HG02884 (cell line): ENCODE data around the gene AOPEP.

Experiments
- ATAC-seq: cut with Tn5 transposase; IDR thresholded peaks from one replicate; pipeline ENCODE4 v1.9.1; 2021; ENCODE audit warnings: mild to moderate bottlenecking, moderate library complexity; ENCODE audit not compliant: unreplicated experiment

Gene AOPEP, protein sequence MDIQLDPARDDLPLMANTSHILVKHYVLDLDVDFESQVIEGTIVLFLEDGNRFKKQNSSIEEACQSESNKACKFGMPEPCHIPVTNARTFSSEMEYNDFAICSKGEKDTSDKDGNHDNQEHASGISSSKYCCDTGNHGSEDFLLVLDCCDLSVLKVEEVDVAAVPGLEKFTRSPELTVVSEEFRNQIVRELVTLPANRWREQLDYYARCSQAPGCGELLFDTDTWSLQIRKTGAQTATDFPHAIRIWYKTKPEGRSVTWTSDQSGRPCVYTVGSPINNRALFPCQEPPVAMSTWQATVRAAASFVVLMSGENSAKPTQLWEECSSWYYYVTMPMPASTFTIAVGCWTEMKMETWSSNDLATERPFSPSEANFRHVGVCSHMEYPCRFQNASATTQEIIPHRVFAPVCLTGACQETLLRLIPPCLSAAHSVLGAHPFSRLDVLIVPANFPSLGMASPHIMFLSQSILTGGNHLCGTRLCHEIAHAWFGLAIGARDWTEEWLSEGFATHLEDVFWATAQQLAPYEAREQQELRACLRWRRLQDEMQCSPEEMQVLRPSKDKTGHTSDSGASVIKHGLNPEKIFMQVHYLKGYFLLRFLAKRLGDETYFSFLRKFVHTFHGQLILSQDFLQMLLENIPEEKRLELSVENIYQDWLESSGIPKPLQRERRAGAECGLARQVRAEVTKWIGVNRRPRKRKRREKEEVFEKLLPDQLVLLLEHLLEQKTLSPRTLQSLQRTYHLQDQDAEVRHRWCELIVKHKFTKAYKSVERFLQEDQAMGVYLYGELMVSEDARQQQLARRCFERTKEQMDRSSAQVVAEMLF

GRCh38 chr9:94726495-94727191 lies at the start of gene AOPEP:
Gene AOPEP (plus strand): TSS chr9:94726699. CDS start chr9:94759784, 33,085 bp downstream.
- peak; percentile 96 for ATAC-seq

GRCh38 chr9:94677929-94678328 lies 48.6 kb upstream of the AOPEP start:
- no peak for ATAC-seq

DNA sequence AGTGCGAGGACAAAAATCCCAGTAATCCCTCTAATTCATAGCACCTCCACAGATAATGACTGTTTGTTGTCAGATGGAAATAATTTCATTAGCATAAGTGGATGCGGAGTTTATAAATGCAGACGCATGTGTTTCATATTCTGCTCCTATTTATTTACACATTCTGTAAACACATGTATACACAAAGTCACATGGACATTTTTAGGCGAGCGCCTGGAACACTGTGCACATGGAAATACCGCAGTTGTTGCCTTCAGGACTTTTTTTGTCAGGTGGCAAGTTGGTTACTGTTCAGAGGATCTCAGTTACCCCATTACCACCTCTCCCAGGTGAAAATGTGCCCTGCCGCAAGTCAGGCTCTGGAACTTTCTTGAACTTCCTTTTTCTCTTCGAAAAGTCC lies 46.9 kb upstream of the AOPEP start:
- no peak for ATAC-seq

- ATAC-seq: no peak
These were observed 46.5 kb upstream of the AOPEP start for GRCh38 chr9:94680020-94680419.

GRCh38 chr9:94680621-94681020 lies 45.9 kb upstream of the AOPEP start:
- no peak for ATAC-seq

GRCh38 chr9:94681508-94681907 lies 45.0 kb upstream of the AOPEP start:
- ATAC-seq: no peak

DNA sequence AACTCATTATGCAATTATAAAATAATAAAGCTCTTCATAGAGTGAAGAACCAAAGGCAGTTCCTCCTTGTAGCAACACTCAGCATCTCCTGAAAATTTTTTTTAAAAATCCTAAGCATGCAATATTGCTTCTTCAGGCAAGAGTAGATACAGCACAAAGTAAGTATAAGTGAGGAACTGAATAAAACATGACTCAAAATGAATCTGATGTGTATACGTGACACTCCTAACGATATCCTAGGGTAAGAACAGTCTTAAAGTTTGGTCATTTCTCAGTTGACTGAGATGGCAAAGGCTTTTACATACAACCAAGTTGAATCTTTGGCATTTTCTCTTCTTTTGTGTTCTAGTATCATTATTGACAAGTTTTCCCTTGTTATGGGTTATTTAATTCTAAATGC lies 41.1 kb upstream of the AOPEP start:
- no peak for ATAC-seq

DNA sequence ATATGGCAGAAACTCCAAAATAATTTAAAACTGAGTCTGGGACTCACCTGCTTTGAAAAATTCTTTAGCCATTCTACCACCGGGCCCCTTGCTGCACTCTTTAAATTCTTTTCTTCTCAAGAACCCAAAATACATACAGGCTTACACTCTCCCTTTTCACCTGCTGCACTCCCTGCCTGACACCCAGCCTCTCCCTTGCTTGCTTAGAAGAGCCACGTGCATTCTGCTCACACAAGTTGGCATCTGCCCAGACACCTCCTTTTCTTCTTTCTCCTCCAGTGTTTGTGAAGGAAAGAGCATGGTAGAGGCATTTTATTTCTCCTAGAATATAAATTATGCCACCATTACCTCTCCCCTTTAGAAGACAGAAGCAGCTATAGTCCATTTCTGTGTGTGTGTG lies 39.0 kb upstream of the AOPEP start:
- ATAC-seq: no peak

- no peak for ATAC-seq
These were observed 36.2 kb upstream of the AOPEP start for GRCh38 chr9:94690344-94690743.

DNA sequence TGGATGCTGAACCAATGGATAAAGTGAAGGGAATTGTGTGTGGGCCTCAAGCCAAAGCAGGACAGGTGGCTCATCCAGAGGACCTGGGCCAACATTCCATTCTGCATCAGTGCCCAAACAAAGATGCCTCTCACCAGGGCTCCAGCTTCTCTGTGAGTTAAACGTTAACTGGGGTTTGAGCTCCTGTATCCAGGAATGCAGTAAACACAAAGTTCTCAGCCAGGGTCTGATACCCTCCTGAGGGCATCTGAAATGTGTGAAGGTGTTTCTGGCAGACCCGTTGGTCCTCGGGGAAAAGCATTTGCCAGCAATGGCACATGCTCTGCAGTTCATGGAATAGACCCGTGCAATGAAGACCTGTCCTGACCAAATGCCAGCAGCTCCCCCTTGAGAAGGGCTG lies 33.9 kb upstream of the AOPEP start:
- ATAC-seq: no peak

GRCh38 chr9:94693485-94694204 lies 32.9 kb upstream of the AOPEP start:
- ATAC-seq: no peak

DNA sequence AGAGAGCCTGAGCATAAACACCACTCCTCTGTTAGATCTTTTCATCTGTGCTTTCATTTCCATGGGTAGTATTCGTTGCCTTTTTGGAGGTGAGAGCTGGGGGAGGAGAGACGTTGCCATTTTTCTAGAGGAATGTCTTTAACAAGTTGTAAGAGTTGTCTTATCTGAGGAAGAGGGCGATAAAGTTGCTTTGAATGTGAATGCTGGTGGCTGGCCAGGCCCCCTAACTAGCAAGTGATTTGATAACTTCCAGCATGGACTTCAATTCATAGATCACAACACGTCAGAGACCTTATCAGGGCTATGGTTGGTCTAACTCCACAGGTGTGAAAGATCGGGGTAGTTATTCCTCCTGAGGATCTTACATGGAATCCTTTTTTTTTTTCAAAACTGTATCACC lies 30.0 kb upstream of the AOPEP start:
- no peak for ATAC-seq

DNA sequence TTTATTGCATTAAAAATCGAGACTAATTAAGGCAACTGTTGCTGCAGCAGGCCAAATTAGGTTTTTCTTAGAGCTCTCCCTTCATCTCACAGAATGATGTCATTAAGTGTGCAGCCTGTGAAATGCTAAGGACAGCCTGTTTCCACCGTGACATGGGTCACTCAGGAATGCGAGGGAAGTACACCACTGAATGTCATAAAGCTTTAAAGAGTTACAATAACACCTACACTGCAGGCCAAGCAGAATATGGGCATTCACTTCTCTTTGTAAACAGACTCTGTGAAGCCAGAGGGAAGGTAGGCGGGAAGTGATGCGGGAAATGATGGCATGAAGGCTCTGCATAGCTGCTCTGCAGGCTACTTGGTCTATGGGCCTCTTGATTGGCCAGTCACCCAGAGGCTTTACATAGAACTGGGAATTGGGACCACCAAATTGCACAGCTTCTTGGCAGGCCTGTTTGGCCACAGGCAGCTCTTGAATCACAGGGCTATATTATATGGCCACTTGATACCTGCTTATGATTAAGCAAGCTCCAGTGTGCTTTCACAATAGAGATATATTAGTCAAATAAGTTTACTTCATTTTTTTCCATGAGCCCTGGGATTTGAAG lies 28.4 kb upstream of the AOPEP start:
- no peak for ATAC-seq

DNA sequence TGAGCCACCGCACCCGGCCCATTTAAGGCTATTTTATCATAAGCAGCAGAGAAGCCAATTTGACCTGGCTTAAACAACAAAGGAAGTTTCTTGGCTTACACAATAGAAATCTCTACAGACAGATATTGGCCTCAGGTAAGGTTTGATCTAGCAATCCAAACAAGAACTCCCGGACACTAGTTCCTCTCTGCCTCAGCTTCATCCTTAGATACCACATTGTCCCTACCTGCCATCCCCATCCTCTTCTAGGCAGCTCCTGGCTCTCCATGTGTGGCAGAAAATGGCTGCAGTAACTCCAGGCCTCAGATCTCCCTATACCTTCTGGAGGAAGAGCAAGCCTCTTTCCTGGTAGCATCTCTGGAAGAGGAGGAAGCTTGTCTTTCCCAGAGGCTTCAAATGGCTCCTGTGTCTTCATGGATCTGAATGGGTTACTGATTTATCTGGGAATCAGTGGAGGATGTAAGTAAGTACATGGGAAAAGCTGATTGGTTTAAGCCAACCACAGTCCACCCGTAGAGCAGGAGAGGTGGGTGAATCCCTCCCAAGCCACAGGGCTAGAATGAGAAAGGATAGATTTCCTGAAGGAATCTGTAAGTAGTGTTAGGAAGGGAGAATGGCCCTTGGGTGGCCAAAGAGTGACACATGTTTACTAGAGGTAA lies 26.7 kb upstream of the AOPEP start:
- no peak for ATAC-seq

- ATAC-seq: no peak
These were observed 26.1 kb upstream of the AOPEP start for GRCh38 chr9:94700445-94700844.

DNA sequence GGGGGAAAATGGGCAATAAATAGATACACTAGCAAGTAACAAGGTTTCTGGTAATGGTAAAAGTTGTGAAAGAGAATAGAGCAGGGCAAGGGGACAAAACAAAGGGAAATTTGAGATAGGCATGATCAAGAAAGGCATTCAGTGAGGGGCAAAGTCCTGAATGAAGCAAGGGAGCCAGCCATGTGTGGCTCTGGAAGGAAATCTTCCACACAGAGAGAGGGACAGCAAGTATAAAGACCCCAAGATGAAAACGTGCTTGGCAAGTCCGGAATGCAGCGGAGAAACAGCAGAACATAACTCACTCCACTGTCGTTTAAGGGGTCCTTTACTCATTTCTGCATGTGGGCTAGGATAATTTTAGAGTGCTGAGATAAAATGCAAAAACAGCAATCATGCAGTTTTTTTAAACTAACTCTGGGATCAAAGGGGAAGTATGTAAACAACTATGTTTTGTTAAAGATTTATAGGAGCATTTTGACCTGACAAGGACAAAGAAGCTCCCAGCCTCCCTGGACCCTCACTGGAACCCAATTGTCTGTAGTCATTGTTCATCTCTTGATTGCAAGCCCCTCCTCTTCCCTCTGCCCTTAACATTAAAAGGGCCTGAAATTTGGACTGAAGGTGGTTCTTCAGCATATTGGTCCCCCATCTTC lies 22.9 kb upstream of the AOPEP start:
- ATAC-seq: no peak

- no peak for ATAC-seq
These were observed 21.3 kb upstream of the AOPEP start for GRCh38 chr9:94705162-94705702.

- no peak for ATAC-seq
These were observed 19.6 kb upstream of the AOPEP start for GRCh38 chr9:94706922-94707321.
